Cortex of kidney (tissue), 1 donor: ENCODE results near the gene C16orf89.

ENCODE experiments used
- DNase-seq: peaks from one replicate; lab custom pipeline; 2025; lab: John Stamatoyannopoulos, UW

The C16orf89 gene

GRCh38 chr16:5027575-5028235, 38.1 kb downstream of the C16orf89 start:
- DNase-seq: no peak

- no peak for DNase-seq
Observed at GRCh38 chr16:5027086-5027485, 38.7 kb downstream of the C16orf89 start.

GRCh38 chr16:5026664-5027063, 39.1 kb downstream of the C16orf89 start:
- no peak for DNase-seq

- DNase-seq: no peak
Observed at GRCh38 chr16:5025171-5025632, 40.6 kb downstream of the C16orf89 start.

- DNase-seq: no peak
Observed at GRCh38 chr16:5024632-5025031, 41.1 kb downstream of the C16orf89 start.

- no peak for DNase-seq
Observed at GRCh38 chr16:5022521-5022920, 43.2 kb downstream of the C16orf89 start.

- DNase-seq: no peak
Observed at GRCh38 chr16:5020551-5020950, 45.2 kb downstream of the C16orf89 start.

GRCh38 chr16:5019775-5020174, 46.0 kb downstream of the C16orf89 start:
- no peak for DNase-seq

- no peak for DNase-seq
Observed at GRCh38 chr16:5018793-5019192, 47.0 kb downstream of the C16orf89 start.

GRCh38 chr16:5017678-5017969, 48.1 kb downstream of the C16orf89 start:
- DNase-seq: no peak

GRCh38 chr16:5016967-5017677, 48.6 kb downstream of the C16orf89 start:
- no peak for DNase-seq

- DNase-seq: no peak
Observed at GRCh38 chr16:5015887-5016286, 49.9 kb downstream of the C16orf89 start.

- no peak for DNase-seq
Observed at GRCh38 chr16:5015351-5015750, 50.4 kb downstream of the C16orf89 start.

- no peak for DNase-seq
Observed at GRCh38 chr16:5012887-5013286, 52.9 kb downstream of the C16orf89 start.

GRCh38 chr16:5011637-5012036, 54.1 kb downstream of the C16orf89 start:
- no peak for DNase-seq

GRCh38 chr16:5010576-5011329, 55.0 kb downstream of the C16orf89 start:
- no peak for DNase-seq

- no peak for DNase-seq
Observed at GRCh38 chr16:5008311-5008731, 57.4 kb downstream of the C16orf89 start.

GRCh38 chr16:5007256-5007655, 58.5 kb downstream of the C16orf89 start:
- no peak for DNase-seq

GRCh38 chr16:5006348-5007193, 59.2 kb downstream of the C16orf89 start:
- DNase-seq: no peak

- no peak for DNase-seq
Observed at GRCh38 chr16:5005916-5006315, 59.8 kb downstream of the C16orf89 start.

- DNase-seq: no peak
Observed at GRCh38 chr16:5004311-5004710, 61.4 kb downstream of the C16orf89 start.

GRCh38 chr16:5003828-5004227, 61.9 kb downstream of the C16orf89 start:
- no peak for DNase-seq
